SKM-1 (cell line): ENCODE measurements around the gene CABLES2.
"Not testable (repeated sequence)": the region's sequence is repeated elsewhere in the genome, so short reads cannot be mapped to it uniquely, and the experiment has no call there.

ENCODE experiments used
- DNase-seq: peaks from one replicate; lab custom pipeline; 2025; ENCODE audit not compliant: unreplicated experiment; lab: John Stamatoyannopoulos, UW

The CABLES2 gene

GRCh38 chr20:62437496-62437895 lies 30.4 kb upstream of the CABLES2 start:
- DNase-seq = no peak

- no peak for DNase-seq
These were observed 29.6 kb upstream of the CABLES2 start for GRCh38 chr20:62436692-62437091.

- no peak for DNase-seq
These were observed 26.8 kb upstream of the CABLES2 start for GRCh38 chr20:62433658-62434497.

- DNase-seq = no peak
These were observed 23.9 kb upstream of the CABLES2 start for GRCh38 chr20:62430866-62431447.

DNA sequence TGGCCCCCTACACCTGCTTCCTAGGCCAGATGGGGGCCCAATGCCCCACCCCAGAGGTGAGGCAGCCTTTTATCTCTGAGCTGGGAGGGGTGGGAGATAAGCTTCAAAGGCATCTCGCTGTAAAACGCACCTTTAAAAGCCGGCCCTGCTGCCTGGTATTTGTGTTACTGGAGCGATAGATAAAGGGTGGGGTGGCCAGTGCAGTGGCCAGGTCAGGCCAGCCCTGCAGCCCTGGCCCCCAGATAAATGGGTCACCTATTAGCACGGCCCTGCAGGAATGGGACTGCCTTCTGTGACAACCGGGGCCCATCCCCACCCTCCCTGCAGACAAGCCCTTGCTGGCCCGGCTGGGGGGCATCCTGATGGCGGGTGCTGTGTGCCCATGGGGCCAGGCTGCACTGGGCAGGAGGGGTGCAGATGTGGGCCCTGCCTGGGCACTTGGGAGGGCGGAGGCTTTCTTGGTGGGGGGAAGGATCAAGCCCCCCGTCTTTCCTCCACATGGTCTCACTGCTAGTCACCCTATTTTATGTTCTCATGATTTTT lies 23.3 kb upstream of the CABLES2 start:
- DNase-seq = no peak

DNA sequence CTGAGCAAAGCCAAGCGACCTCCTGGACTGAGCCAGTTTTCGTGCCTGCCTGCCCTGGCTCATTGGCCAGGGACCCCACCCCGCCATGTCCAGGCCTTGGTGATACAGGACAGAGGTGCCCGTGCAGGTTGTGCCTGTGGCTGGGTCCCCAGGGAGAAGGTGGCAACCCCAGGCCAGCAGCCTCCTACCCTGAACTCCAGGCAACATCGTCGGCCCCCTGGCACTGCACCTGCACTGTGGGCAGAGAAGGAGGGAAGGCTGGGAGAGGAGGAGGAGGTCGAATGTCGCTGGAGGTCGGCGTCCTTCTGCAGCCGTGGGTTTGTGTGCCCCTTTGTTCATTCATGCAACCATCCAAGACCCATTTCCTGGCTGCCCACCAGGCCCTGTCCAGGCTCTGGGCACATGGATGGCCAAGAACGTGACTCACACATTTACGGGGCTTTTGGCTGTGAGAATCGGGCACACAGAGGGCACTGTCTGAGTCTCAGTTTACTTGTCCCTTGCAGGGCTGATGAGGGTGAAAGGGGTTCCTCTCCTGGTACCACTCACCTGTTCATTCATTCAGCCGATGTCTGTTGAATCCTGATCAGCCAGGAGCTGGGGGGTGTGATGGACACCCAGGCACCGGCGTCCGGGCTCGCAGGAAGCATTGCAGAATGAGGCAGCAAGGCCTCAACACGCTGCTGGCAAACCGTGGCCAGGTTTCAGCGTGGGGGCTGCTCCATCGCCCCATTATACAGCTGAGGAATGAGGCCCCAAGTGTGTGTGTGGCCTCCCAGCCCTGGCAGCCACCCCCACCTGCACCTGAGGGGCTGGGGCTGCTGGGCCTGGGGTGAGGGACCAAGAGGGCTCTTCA lies 22.6 kb upstream of the CABLES2 start:
- DNase-seq = no peak

DNA sequence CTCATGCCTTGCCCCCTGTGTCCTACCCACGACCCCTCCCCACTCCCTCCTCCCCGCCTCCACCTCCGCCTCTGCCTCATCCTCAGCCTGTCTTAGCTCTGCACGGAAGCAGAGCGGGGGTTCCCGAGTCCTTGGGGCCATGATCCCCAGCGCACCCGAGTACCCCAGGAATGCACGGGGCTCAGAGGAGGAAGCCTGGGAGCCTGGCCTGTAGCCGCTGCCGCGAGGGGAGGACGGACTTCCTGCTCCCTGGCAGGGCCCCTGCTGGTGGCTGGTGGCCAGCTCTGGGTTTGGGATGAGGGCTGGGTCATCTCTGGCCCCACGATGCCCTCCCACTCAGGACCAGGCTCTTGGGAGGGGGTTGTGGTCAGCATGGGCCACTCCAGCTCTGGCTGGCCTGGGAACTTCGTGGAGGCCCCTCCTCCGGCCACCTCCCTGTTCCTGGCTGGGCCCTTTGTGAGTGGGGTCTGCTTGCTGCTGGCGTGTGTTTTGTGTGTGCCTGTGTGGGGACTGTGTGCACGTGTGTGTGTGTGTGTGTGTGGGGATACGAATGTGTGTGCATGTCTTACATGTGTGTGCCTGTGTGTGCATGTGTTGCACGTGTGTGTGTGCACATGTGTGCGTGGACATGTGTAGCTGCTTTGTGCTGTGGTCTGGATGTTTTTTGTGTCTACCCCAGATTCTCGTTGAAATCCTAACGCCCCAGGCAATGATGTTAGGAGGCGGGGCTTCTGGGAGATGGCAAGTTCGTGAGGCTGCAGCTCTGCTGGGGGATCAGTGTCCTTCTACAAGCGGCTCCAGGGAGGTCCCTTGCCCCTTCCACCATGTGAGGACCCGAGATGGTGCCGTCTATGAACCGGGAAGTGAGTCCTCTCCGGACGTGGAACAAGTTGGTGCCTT lies 21.6 kb upstream of the CABLES2 start:
- DNase-seq = no peak

GRCh38 chr20:62428002-62428372 lies 20.9 kb upstream of the CABLES2 start:
- no peak for DNase-seq

DNA sequence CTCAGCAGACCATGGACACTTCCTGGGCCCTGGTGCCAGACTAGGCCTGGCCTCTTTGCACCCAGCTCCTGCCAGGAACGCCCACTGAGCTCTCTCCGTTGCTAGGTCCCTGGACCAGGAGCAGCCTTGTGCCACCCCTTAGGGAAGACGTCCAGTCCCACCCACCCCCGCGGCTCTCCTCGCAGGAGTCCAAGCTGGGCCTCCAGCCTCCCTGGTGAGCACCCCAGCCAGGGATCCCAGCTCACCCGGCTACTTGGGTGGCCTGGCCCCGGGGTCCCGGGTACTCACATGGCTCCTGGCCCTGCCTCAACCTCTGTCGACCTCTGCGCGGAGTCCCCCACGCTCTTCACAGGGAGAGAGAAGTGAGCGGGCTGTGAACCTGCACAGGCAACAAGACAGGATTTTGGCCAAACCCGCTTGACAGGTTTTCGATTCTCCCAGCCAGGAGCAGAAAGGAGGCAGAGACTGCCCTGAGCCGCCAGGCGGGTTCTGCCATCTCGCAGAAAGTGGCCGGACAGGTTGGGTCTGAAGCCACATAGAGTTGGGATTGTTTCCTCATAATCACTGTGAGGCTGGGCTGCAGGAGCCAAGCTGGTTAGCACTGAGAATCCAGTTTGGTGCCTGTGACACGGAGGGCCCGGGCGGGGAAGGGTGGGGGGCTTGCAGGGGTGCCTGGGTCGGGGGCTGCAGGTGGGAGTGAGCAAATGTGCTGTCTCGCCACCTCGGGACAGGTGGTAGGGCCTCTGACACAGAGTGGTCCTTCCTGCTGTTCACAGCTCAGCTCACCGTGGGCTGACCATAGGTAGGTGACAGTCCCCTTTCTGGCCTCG lies 20.3 kb upstream of the CABLES2 start, which contains the start of gene RBBP8NL:
Gene RBBP8NL (minus strand): TSS at position 368 of the 830 bp plus-strand sequence. CDS start 7,892 bp downstream, outside the sequence.
- DNase-seq = no peak

GRCh38 chr20:62426699-62427131 lies 19.6 kb upstream of the CABLES2 start:
- no peak for DNase-seq

DNA sequence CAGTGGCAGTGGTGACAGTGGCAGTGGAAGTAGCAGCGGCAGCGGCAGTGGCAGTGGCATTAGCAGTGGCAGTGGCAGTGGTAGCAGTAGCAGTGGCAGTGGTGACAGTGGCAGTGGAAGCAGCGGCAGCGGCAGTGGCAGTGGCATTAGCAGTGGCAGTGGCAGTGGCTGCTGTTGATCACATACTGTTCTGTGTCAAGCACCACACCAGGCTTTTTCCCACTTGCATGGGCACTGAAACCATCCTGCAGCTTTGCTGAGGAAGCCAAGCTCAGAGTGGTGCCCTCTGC lies 18.9 kb upstream of the CABLES2 start:
- not testable (repeated sequence) for DNase-seq

DNA sequence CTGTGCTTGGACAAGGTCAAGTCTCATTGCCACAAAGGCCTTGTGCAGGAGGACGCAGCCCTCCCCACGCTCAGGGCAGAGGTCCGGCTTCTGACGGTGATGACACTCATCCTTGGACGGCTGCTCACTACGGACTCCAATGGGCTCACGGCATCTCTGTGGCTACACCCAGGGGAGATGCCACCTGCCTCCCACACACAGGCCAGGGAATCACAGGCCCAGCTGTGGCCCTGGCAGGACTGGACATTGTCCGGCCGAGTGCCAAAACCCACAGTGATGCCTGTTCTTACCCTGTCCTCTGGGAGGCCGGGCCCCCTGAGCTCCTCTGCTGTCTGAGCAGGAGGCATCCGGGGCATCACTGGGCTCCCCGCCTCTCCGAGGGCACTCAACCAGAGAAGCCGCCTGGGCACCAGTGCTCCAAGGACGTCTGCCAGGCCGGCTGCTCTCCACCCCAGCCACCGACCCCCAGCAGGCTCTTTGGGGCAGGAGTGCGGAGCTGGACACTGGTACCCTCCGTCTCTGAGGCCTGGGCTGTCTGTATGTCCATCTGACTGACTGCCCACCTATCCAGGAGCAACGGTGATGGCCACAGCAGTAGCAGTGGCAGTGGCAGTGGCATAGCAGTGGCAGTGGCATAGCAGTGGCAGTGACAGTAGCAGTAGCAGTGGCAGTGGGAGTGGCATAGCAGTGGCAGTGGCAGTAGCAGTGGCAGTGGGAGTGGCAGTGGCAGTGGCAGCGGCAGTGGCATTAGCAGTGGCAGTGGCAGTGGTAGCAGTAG lies 18.4 kb upstream of the CABLES2 start:
- DNase-seq = no peak

DNA sequence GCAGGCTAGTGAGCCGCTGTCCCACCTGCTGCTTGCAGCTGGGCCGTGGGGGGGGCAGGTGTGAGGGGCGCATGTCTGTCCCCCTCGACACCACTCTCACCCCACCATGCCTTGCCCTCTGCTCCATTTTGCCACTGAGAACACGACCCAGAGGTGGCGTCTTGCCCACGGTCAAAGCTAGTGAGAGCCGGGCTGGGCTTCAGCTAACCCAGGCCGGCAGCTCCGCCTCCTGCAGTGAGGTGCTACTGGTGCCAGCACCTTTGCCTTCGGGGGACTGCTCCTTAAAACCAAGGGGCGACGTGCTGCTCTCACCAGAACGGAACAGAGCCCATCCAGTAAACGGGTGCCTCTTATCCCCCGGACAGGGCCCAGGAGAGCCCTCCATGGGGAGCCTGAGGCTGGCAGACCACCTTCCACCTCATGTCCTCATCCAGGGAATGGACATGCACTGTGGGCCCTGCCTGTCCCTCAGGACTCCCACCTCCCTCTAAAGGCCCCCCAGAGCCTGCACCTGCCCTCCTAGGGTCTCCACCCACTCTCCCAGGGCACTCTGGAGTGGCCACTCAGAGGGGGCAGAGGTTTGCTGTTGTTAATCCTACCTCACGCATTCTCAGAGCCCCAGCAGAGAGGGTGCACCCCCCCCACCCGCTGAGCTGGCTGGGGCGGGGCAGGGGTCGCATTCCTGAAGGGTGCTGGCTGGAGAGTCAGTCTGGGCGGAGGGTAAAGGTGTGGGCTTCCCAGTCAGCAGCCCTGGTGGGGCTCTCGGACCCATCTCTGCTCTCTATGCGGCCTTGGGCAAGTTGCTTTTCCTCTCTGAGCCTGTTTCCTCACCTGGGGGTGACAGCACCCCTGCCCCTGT lies 17.4 kb upstream of the CABLES2 start:
- no peak for DNase-seq

GRCh38 chr20:62423326-62423706 lies 16.2 kb upstream of the CABLES2 start:
- DNase-seq = no peak

GRCh38 chr20:62422636-62423325 lies 15.7 kb upstream of the CABLES2 start:
- no peak for DNase-seq

DNA sequence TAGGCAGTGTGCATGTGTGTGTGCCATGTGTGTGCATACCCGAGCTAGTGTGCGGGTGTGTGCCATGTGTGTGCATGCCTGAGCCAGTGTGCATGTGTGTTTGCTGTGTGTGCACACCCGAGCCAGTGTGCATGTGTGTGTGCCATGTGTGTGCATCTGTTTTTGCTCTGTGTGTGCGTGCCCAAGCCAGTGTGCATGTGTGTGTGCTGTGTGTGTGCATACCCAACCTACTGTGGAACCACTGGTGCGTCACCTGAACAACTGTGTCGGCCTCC lies 14.6 kb upstream of the CABLES2 start:
- DNase-seq = no peak

- no peak for DNase-seq
These were observed 14.0 kb upstream of the CABLES2 start for GRCh38 chr20:62420846-62421715.
